IPS-18c (cell line): ENCODE measurements around the gene CHD3.
"Not testable (repeated sequence)": the region's sequence is repeated elsewhere in the genome, so short reads cannot be mapped to it uniquely, and the experiment has no call there.

Experiments used
- H3K4me3 ChIP-seq: 2 replicates; pipeline ENCODE4 v1.7.0; 2013; ENCODE audit warnings: low read depth, mild to moderate bottlenecking, low read length, moderate library complexity; ENCODE audit not compliant: insufficient read depth
- H3K9me3 ChIP-seq: one replicate; pipeline ENCODE4 v1.6.1; 2013; ENCODE audit warnings: mild to moderate bottlenecking, low read length, moderate library complexity; ENCODE audit not compliant: control insufficient read depth, insufficient read depth

Gene CHD3

DNA sequence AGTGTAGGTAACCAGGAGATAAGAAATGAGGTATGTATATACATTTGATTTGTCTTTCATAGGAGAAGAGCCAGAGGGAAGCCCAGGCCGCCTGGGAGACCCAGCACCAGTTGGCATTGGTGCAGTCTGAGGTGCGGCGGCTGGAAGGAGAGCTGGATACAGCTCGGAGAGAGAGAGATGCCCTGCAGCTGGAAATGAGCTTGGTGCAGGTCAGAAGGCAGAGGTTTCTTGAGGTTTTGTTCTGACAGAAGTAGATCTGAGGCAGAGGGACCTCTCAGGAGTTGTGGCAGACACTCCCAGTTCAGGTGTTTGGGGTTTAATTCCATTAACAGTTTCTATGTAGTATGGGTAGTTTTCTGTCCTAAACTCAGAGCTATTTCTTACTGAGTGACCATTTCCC is 51.4 kb downstream of the CHD3 start:
- Histone ChIP-seq H3K9me3 (no peaks in the 10 kb centered on the region), H3K4me3 (no peak overlapping the region)

DNA sequence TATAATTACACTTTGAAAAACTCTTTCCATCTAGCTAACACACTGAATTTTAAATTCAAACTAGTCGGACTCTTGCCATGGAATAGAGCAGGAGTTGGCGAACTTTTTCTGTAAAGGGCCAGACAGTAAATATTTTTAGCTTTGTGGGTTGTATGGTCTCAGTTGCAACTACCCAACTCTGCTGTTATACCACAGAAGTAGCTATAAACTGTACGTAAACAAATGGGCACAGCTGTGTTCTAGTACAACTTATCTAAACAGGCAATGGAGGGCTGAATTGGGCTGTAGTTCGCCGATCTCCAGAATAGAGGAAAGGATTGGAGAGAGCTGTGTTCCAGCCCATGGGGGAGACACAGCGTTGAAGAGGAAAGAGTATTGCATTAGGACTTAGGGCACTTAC is 52.2 kb downstream of the CHD3 start:
- Histone ChIP-seq H3K4me3 (no peak overlapping the region), H3K9me3 (no peaks in the 10 kb centered on the region)

DNA sequence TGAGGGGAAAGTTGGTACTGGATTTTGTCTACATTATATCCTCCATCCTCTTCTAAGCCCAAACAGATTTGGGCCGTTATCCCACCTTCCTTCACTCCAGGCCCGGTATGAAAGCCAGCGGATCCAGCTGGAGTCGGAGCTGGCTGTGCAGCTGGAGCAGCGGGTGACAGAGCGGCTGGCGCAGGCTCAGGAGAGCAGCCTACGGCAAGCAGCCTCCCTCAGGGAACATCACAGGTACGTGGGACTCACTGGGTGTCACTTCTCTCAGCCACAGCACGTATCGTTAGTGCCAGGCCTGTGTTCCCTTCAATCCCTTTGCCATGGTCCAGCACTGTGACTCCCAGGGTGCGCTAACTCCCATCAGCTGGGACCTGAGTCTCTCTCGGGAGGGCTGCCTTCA is 54.7 kb downstream of the CHD3 start:
- H3K9me3 ChIP-seq, result no peaks in the 10 kb centered on the region
- no peak overlapping the region for H3K4me3 ChIP-seq

DNA sequence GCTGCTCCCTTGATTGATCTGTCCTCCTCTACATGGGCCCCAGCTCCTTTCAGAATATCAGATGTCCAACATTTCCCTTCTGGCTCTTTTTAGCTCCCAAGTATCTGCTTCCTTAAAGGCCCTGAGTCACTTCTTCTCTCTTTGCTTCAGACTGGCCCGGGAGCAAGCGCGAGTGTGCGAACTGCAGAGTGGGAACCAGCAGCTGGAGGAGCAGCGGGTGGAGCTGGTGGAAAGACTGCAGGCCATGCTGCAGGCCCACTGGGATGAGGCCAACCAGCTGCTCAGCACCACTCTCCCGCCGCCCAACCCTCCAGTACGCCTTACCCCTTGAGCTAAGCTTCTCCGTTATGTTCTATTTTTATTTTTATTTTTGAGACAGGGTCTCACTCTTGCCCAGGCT is 55.7 kb downstream of the CHD3 start:
- H3K9me3 ChIP-seq, result no peaks in the 10 kb centered on the region
- no peak overlapping the region for H3K4me3 ChIP-seq

DNA sequence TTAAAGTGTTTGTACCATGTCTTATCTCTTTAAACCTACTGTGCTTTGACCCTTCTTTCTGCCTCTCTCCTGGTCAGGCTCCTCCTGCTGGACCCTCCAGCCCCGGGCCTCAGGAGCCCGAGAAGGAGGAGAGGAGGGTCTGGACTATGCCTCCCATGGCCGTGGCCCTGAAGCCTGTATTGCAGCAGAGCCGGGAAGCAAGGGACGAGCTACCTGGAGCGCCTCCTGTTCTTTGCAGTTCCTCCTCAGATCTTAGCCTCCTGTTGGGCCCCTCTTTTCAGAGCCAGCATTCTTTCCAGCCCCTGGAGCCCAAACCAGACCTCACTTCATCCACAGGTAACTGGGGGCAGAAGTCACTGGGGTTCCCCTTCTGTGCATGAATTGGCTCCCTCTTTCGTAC is 57.1 kb downstream of the CHD3 start:
- Histone ChIP-seq H3K9me3 (no peaks in the 10 kb centered on the region), H3K4me3 (no peak overlapping the region)

DNA sequence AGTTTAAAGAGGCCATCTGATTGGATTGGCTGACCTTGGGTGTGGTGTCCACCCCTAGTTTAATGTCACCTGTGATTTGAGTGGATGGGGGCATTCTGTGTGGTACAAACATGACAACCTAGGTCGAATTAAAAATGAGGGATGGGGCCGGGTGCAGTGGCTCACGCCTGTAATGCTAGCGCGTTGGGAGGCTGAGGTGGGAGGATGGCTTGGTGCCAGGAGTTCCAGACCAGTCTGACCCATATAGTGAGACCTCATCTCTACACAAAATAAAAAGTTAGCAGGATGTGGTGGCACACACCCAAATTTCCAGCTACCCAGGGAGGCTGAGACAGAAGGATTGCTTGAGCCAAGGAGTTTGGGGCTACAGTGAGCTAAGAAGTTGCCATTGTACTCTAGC is 57.9 kb downstream of the CHD3 start:
- Histone ChIP-seq H3K9me3 (no peaks in the 10 kb centered on the region), H3K4me3 (no peak overlapping the region)

DNA sequence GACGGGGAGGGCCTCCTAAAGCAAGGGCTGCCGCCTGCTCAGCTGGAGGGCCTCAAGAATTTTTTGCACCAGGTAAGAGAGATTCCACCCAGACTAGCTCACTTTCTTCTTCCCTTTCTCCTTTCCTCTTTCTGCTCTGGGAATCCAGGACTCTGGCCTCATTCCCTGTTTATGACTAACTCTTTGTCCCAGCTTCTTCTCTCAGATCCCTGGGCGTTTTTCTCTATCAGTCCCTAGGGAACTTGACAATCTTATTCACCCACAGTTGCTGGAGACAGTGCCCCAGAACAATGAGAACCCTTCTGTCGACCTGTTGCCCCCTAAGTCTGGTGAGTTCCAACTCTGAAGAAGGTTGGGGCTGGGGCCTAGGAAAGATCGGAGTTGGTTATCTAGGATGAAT is 59.1 kb downstream of the CHD3 start:
- no peaks in the 10 kb centered on the region for H3K9me3 ChIP-seq
- no peak overlapping the region for H3K4me3 ChIP-seq

DNA sequence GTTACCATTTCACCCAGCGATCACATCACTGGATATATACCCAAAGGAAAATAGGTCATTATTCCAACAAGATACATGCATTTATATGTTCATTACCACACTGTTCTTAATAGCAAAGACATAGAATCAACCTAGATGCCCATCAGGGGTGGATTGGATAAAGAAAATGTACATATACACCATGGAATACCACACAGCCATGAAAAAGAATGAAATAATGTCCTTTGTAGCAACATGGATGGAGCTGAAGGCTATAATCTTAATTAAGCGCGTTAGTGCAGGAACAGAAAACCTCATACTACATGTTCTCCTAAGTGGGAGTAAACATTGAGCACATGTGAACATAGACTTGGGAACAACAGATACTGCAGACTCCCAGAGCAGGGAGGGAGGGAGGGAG is 62.0 kb downstream of the CHD3 start:
- no peak overlapping the region for H3K4me3 ChIP-seq
- no peaks in the 10 kb centered on the region for H3K9me3 ChIP-seq

DNA sequence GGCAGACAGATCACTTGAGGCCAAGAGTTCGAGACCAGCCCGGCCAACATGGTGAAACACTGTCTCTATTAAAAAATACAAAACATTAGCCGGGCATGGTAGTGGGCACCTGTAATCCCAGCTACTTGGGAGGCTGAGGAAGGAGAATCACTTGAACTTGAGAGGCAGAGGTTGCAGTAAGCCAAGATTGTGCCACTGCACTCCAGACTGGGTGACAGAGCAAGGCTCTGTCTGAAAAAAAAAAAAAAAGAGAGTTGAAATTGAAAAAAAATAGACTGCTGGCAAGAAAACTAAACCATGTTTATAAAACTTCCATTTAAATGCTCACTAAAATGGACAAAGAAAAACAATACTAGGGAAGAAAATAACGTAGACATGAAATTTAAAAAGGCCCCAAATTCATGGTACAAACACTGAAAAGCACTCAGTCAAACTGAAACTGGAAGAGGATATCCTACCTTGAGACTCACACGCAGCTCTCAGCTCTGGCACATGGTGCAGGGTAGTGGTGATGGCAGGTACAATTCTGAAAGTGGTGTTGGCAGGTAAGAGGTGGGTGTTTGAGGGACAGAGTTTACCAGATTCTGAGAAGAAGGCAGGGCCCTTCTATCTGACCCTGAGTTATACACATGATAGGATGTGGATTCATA is 62.7 kb downstream of the CHD3 start:
- Histone ChIP-seq H3K4me3 (no peak overlapping the region), H3K9me3 (no peaks in the 10 kb centered on the region)

DNA sequence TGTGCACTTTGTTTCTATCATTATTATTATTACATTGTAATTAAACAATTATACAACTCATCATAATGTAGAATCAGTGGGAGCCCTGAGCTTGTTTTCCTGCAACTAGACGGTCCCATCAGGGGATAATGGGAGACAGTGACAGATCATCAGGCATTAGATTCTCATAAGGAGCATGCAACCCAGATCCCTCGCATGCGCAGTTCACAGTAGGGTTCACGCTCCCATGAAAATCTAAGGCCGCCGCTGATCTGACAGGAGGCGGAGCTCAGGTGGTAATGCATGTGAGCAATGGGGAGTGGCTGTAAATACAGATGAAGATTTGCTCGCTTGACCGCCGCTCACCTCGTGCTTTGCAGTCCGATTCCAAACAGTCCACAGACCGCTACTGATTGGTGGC is 64.7 kb downstream of the CHD3 start:
- H3K4me3 ChIP-seq, H3K9me3 ChIP-seq: not testable (repeated sequence)

DNA sequence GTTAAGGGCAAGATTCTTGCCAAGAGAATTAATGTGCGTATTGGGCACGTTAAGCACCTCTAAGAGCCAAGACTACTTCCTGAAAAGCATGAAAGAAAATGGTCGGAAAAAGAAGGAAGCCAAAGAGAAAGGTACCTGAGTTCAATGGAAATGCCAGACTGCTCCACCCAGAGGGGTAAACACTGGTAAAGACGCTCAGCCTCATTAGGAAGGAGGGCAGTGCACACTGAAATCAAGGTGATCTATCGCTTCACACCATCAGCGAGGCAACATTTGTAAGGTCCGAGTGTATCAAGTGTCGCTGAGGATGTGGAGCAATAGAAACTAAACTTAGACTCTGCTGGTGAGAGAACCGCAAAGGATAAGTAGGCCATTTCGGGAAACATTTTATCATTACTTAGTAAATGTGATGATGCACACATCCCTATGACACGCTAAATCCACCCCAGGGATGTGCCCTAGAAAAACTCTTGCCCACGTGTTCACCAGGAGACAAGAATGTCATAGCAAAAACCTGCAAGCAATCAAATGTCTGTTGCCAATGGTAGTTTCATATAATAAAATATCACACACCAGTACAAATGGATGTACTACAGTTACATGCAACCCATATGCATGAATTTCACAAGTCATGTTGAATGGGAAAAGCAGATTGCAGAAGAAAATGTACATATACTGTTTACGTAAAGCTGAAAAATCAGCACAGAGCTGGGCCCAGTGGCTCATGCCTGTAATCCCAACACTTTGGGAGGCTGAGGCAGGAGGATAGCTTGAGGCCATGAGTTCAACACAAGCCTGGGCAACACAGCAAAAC is 67.0 kb downstream of the CHD3 start:
- Histone ChIP-seq H3K4me3 (no peak overlapping the region), H3K9me3 (no peaks in the 10 kb centered on the region)

DNA sequence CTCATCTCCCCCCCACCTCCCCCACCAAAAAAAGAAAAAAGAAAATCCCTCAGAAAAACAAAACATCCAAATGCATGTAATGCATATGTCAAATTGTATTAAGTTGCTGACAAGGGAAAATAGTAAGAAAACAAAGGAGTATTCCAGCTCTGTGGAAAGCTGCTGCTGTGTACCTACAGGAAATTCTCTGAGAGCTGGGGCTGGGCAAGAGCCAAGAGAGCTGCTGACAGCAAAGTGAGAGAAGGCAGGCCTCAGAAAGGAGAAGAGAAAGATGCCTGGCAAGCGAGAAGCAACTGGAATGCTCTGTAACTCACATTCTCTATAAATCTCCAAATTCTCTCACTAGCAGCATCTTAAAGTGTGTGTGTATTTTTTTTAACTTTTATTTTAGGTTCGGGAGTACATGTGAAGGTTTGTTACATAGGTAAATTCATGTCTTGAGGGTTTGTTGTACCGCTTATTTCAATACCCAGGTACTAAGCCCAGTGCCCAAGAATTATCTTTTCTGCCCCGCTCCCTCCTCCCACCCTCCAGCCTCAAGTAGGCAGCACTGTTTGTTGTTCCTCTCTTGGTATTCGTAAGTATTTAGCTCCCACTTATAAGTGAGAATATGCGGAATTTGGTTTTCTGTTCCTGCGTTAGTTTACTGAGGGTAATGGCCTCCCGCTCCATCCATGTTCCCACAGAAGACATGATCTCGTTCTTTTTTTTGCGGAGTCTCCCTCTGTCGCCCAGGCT is 67.8 kb downstream of the CHD3 start:
- Histone ChIP-seq H3K9me3 (no peaks in the 10 kb centered on the region), H3K4me3 (no peak overlapping the region)

DNA sequence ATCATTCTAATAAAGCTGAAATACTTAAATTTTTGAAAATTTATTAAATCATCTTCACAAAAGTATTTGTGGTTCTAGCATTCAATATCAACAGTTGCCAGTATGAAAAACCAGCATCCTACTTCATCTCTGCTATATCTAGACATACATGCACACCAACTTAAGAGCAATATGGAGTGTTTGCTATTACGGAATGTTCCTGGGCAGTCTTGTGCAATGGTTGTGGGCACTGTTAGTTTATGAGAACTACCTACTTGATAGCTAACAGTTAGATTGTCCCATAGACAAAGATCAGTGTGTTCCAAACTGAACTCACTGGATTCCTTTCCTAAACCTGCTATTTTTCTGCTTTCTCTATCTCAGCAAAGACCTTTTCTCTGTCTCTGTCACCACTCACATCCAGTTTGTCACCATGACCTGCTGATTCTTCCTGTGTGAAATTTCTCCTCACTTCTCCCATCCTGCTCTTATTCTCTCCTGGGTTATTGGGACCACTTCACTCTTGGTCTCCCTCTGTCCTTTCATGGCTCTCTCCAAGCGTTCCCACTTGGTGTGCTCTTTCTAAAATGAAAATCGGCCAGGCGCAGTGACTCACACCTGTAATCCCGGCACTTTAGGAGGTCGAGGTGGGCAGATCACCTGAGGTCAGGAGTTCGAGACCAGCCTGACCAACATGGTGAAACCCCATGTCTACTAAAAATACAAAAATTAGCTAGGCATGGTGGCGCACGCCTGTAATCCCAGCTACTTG is 71.1 kb downstream of the CHD3 start:
- Histone ChIP-seq H3K9me3 (no peaks in the 10 kb centered on the region), H3K4me3 (no peak overlapping the region)

DNA sequence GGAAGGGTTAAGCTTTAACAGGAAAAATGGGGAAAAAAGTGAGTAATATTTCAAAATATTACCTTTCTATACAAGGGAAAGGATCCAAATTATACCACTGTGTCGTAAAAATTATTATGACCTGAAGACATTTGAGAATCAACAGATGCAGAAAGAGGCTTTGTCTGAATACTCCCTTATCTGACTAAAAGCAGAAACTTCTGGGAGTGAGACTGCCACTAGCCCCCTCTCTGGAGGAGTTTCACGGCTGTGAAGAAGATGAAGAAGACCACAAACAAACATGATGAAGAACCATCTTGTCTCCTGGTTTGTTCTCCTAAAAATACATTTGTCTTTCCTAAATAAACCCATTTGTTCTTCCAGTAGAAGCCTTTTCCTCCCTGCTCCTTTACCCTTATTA is 72.8 kb downstream of the CHD3 start:
- no peaks in the 10 kb centered on the region for H3K9me3 ChIP-seq
- H3K4me3 ChIP-seq, result no peak overlapping the region
